ENCODE results near the gene PPP6R2. TPM values are rescaled to one million over a fixed set of nuclear protein-coding genes. Genes with fewer than 3 reads are reported as not detected.

The PPP6R2 gene
- total RNA-seq, 2 experiments from 2014 or later, result 62.3 to 64.5 TPM

GRCh38 chr22:50434849-50435248 lies 91.7 kb downstream of the PPP6R2 start:
- H3K9me2 ChIP-seq (ENCODE audit: insufficient read depth, low read length), result no peaks in the 10 kb centered on the region
- BruUV-seq (replicated peaks), result no TSS peak
- TF ChIP-seq, protein P1, sequence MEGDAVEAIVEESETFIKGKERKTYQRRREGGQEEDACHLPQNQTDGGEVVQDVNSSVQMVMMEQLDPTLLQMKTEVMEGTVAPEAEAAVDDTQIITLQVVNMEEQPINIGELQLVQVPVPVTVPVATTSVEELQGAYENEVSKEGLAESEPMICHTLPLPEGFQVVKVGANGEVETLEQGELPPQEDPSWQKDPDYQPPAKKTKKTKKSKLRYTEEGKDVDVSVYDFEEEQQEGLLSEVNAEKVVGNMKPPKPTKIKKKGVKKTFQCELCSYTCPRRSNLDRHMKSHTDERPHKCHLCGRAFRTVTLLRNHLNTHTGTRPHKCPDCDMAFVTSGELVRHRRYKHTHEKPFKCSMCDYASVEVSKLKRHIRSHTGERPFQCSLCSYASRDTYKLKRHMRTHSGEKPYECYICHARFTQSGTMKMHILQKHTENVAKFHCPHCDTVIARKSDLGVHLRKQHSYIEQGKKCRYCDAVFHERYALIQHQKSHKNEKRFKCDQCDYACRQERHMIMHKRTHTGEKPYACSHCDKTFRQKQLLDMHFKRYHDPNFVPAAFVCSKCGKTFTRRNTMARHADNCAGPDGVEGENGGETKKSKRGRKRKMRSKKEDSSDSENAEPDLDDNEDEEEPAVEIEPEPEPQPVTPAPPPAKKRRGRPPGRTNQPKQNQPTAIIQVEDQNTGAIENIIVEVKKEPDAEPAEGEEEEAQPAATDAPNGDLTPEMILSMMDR (conservative IDR thresholded peaks at IDR 0.05; ENCODE audit: low read length), result no peak
- TF ChIP-seq EZH2phosphoT487 (IDR thresholded peaks at IDR 0.05; ENCODE audit: borderline replicate concordance, low read depth, low read length), result no peak
- peaks cover 55% of the 10 kb centered on the region for H3K36me3 ChIP-seq (ENCODE audit: insufficient read depth, low read length)
- H3K9me3 ChIP-seq (ENCODE audit: low read length), result no peaks in the 10 kb centered on the region
- no peaks in the 10 kb centered on the region for H3K4me1 ChIP-seq (ENCODE audit: insufficient read depth, low read length, poor library complexity, severe bottlenecking)
- no peak overlapping the region for H3K4me3 ChIP-seq (ENCODE audit: low read depth, low read length, poor library complexity, severe bottlenecking)
- DNase-seq (ENCODE audit: low spot score), result no peak
- H3K27ac ChIP-seq (ENCODE audit: low read depth, low read length, poor library complexity, severe bottlenecking), result no peak overlapping the region
- no peak overlapping the region for H3K4me2 ChIP-seq (ENCODE audit: low read length)
- H4K20me1 ChIP-seq (ENCODE audit: insufficient read depth, low read length), result no peaks in the 10 kb centered on the region
- H3K79me2 ChIP-seq (ENCODE audit: insufficient read depth, low read depth, low read length), result no peaks in the 10 kb centered on the region
- intact Hi-C loops (cut with micrococcal nuclease; ENCODE audit: unreplicated experiment), result no loop called here
- H2AFZ ChIP-seq (ENCODE audit: low read length), result no peak overlapping the region
- CTCF ChIA-PET (ENCODE audit: unreplicated experiment), result no interaction called here
- POLR2A ChIA-PET, result no interaction called here

DNA sequence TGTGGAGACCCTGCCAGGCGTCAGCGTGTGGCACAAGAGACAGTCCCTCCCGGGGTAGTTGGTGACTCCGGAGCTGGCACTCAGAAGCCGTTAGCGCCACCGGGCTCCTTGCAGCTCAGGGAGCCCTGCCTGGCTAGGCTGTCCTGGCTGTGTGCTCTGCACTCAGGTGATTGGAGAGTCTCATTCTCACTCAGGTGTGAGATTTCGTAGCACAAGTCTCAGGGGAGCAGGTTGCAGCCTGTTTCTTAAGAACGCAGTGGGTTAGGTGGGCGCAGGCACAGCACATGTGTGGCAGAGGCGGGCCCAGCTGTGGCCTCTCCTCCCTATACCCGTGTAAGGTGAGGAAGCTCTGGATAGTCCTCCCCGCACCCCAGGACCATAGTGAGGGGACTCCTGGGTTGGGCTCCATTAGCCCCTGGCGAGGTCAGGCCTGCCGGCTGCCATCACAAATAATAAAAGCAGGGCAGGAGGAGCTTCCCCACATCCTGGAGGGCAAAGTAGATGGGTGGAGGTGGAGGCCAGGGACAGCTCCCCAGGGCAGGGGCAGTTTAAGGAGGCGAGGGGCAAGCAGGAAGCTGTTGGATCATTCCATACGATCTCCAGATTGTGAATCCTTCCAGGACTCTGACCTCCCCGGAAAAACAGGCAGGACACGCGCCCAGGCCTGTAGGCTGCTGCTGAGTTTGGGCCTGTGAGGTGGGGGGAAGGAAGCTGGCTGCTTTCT lies 92.3 kb downstream of the PPP6R2 start:
- peaks cover 55% of the 10 kb centered on the region for H3K36me3 ChIP-seq (ENCODE audit: insufficient read depth, low read length)

More for the DNA sequence above, 92.3 kb downstream of the PPP6R2 start:
- no peak overlapping the region for H2AFZ ChIP-seq (ENCODE audit: low read length)
- H3K4me1 ChIP-seq (ENCODE audit: insufficient read depth, low read length, poor library complexity, severe bottlenecking), result no peaks in the 10 kb centered on the region
- no peaks in the 10 kb centered on the region for H3K9me2 ChIP-seq (ENCODE audit: insufficient read depth, low read length)
- no peak overlapping the region for H3K27ac ChIP-seq (ENCODE audit: low read depth, low read length, poor library complexity, severe bottlenecking)
- ChIA-PET CTCF (ENCODE audit: unreplicated experiment) (no interaction called here), POLR2A (interaction anchor here (0.6 kb wide), 1 partner anchor 11 kb away, joined by 5 read pairs; no protein-coding TSS in a partner anchor)
- H3K9me3 ChIP-seq (ENCODE audit: low read length), result no peaks in the 10 kb centered on the region
- intact Hi-C loops (cut with micrococcal nuclease; ENCODE audit: unreplicated experiment), result no loop called here
- no peaks in the 10 kb centered on the region for H3K79me2 ChIP-seq (ENCODE audit: insufficient read depth, low read depth, low read length)
- no peak for DNase-seq (ENCODE audit: low spot score)
- H4K20me1 ChIP-seq (ENCODE audit: insufficient read depth, low read length), result no peaks in the 10 kb centered on the region
- TF ChIP-seq, protein P1 (conservative IDR thresholded peaks at IDR 0.05; ENCODE audit: low read length), result no peak
- TF ChIP-seq EZH2phosphoT487 (IDR thresholded peaks at IDR 0.05; ENCODE audit: borderline replicate concordance, low read depth, low read length), result no peak
- no peak overlapping the region for H3K4me3 ChIP-seq (ENCODE audit: low read depth, low read length, poor library complexity, severe bottlenecking)
- BruUV-seq (replicated peaks), result no TSS peak
- no peak overlapping the region for H3K4me2 ChIP-seq (ENCODE audit: low read length)
